Gastroesophageal sphincter (tissue), 3 donors: ENCODE data around the gene GINM1.

ENCODE experiments used
- CTCF ChIP-seq, 4 experiments: fragments of 200-600 bp in 2 of 4; fragments of 450-650 bp in 2 of 4; sonication (generic) in 1 of 4; IDR thresholded peaks; one replicate each; pipeline ENCODE4 v1.5.1; 2017 to 2019; ENCODE audit warnings: antibody characterized with exemption in 4 of 4, mild to moderate bottlenecking in 2 of 4, moderate library complexity in 2 of 4
- EP300 ChIP-seq: sonication (generic); formaldehyde crosslinking; IDR thresholded peaks from one replicate; pipeline ENCODE4 v1.6.1; 2017; ENCODE audit warnings: antibody characterized with exemption, mild to moderate bottlenecking
- POLR2A ChIP-seq, 2 donors: fragments of 450-650 bp; IDR thresholded peaks; one replicate each; pipeline ENCODE4 v1.6.1; 2017; ENCODE audit warnings: antibody characterized with exemption in 2 of 2, mild to moderate bottlenecking in 2 of 2, moderate library complexity in 1 of 2
- POLR2AphosphoS5 ChIP-seq: sonication (generic); formaldehyde crosslinking; IDR thresholded peaks from one replicate; pipeline ENCODE4 v1.6.1; 2017; ENCODE audit warnings: antibody characterized with exemption

GRCh38 chr6:149615805-149616204, 49.6 kb downstream of the GINM1 start:
- TF ChIP-seq CTCF (IDR thresholded peaks at IDR 0.05) (no peak), POLR2A (IDR thresholded peaks at IDR 0.05) (no peak), EP300 (no peak), POLR2AphosphoS5 (no peak)
